GM12801 (cell line): ENCODE data around the gene NAE1.

ENCODE experiments used
- CTCF ChIP-seq: IDR thresholded peaks from one replicate; pipeline ENCODE4 v1.5.1; 2011; ENCODE audit warnings: control low read depth; ENCODE audit not compliant: insufficient read length; ENCODE audit errors: extremely low read depth

The NAE1 gene

GRCh38 chr16:66843191-66843590 lies 12.4 kb upstream of the NAE1 start:
- no peak for TF ChIP-seq CTCF

- no peak for TF ChIP-seq CTCF
Observed at GRCh38 chr16:66842765-66843164, 12.0 kb upstream of the NAE1 start.

- no peak for TF ChIP-seq CTCF
Observed at GRCh38 chr16:66841366-66841765, 10.6 kb upstream of the NAE1 start.

GRCh38 chr16:66840883-66841282 lies 10.1 kb upstream of the NAE1 start:
- TF ChIP-seq CTCF = no peak

GRCh38 chr16:66834746-66835145 lies 4.0 kb upstream of the NAE1 start:
- no peak for TF ChIP-seq CTCF

- no peak for TF ChIP-seq CTCF
Observed at GRCh38 chr16:66832661-66833305, 2.0 kb upstream of the NAE1 start.

GRCh38 chr16:66832190-66832589 lies 1.4 kb upstream of the NAE1 start:
- TF ChIP-seq CTCF = no peak
